ENCODE results near the gene SEC24D.
"Not testable (repeated sequence)": the region's sequence is repeated elsewhere in the genome, so short reads cannot be mapped to it uniquely, and the experiment has no call there.

SEC24D gene, protein sequence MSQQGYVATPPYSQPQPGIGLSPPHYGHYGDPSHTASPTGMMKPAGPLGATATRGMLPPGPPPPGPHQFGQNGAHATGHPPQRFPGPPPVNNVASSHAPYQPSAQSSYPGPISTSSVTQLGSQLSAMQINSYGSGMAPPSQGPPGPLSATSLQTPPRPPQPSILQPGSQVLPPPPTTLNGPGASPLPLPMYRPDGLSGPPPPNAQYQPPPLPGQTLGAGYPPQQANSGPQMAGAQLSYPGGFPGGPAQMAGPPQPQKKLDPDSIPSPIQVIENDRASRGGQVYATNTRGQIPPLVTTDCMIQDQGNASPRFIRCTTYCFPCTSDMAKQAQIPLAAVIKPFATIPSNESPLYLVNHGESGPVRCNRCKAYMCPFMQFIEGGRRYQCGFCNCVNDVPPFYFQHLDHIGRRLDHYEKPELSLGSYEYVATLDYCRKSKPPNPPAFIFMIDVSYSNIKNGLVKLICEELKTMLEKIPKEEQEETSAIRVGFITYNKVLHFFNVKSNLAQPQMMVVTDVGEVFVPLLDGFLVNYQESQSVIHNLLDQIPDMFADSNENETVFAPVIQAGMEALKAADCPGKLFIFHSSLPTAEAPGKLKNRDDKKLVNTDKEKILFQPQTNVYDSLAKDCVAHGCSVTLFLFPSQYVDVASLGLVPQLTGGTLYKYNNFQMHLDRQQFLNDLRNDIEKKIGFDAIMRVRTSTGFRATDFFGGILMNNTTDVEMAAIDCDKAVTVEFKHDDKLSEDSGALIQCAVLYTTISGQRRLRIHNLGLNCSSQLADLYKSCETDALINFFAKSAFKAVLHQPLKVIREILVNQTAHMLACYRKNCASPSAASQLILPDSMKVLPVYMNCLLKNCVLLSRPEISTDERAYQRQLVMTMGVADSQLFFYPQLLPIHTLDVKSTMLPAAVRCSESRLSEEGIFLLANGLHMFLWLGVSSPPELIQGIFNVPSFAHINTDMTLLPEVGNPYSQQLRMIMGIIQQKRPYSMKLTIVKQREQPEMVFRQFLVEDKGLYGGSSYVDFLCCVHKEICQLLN

DNA sequence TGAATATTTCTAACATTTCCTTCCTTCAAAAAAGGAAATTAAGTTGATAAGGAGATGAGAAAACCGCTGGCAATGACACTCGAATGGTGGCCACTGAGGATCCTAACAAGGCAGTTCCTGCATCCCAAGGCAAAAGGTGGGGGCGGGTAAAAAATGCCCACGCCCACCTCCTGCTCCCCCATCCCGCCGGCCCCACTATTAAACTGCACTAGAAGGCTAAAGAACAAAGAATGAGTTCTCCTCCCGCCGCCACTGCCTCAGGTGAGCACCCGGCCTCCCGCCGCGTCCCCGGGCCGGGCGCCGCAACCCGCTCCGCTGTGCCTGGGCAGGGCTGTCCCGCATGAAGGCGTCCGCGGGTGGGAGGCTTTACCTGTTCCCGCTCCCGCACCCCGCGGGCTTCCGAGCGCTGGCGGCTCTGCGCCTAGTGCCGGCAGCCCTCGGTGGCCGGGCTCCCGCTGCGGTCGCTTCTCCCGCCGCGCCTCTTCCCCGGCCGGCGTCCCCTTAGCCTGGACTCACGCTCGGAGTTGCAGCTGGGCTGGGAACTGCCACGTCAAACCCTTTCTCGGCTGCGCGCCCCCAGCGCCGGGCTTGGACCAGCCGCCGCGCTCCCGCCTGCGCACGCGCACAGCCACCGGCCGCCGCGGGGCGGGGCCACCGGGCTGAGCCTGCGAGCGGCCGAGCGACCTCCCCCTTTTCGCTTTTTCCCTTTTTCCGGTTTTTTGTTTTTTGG is at the start of gene SEC24D:
Gene SEC24D, minus strand, starts transcription at position 556 of the 730 bp plus-strand sequence. CDS start 2,430 bp downstream, outside the sequence.
- DNase-seq (ENCODE audit: low spot score): peak; percentile 85

DNA sequence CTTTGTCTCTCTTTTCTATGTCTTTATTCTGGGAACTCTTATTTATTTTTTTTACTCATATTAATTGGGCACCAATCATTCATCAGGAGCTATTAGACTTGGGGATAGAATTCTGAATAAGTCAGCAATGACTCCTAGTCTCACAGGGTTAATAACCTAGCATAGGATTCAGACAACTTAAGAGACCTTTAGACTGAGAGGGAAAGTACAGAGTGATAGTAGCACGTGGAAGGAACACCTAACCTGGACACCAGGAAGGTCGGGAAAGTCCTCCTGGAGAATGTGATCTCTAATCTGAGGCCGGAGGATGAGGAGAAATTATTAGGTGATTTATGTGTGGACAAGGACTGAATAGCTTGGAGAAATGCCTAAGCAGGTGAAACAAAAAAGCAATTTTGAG is 48.8 kb upstream of the SEC24D start:
- no peak for DNase-seq (ENCODE audit: low spot score)

DNA sequence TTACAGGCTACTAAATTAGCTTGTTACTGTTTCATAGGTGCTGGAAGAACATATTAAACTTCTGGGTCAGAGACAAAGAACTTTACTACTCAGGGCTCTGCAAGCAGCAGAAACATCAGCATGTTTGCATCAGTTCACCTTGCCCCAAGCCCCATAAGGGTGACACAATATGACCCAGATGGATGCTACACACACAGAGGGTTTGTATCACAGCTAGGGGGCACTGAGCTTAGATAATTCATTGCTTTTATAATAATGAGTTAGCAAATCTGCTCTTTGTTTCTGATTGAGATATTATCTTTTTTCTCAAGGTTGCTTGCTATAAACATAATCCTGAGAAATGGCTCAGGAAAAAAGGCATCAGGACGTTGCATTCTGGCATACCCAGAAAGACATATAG is 47.9 kb upstream of the SEC24D start:
- no peak for DNase-seq (ENCODE audit: low spot score)

DNA sequence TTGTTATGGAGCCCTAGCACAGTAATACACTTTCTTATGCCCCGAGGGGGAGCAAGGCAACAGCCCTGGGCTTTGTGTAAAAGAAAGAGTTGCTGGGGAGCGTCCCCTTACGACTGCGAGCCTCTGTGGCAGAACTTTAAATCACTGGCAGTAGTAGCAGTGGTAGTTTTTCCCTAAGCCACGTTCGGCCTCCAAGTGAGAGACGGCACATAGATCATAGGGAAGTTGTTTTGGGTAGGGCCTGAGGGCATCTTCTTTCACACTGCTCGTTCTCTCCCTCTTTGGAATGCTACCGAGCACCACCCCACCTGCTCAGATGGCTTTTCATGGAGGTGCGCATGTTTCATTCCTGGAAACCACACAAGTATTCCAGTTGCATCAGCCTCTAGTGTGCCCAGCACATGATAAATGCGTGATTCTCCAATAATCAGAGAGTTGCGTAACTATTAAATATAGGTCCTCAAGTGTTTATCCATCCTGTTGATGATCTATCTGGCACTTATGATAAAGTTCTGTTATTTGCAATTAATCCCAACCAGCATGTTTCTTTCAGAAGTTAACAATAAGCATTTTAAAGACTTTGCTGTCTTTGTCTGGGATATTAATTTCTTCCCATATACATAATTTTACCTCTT is 45.7 kb upstream of the SEC24D start:
- DNase-seq (ENCODE audit: low spot score): no peak

DNA sequence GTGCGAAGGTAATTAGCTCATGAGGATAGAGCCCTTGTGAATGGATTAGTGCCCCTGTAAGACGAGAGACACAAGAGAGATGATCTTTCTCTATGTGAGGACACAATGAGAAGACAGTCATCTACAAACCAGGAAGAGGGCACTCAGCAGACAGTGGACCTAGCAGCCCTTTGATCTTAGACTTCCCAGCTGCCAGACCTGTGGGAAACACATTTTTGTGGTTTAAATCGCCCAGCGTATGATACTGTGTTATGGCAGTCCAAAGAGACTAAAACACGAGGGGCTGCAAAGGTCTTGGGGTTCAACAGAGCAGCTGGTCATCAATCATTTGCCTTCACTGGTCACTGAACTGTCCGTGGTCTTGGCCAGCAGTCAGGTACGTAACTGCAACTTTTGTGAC is 43.5 kb upstream of the SEC24D start:
- no peak for DNase-seq (ENCODE audit: low spot score)

DNA sequence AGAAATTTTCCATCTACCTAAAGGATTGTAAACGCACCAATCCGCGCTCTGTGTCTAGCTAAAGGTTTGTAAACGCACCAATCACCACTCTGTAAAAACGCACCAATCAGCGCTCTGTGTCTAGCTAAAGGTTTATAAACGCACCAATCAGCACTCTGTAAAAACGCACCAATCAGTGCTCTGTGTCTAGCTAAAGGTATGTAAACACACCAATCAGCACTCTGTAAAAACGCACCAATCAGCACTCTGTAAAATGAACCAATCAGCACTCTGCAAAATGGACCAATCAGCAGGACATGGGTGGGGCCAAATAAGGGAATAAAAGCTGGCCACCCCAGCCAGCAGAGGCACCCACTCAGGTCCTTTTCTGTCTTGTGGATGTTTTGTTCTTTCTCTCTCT is 42.6 kb upstream of the SEC24D start:
- DNase-seq (ENCODE audit: low spot score): not testable (repeated sequence)

DNA sequence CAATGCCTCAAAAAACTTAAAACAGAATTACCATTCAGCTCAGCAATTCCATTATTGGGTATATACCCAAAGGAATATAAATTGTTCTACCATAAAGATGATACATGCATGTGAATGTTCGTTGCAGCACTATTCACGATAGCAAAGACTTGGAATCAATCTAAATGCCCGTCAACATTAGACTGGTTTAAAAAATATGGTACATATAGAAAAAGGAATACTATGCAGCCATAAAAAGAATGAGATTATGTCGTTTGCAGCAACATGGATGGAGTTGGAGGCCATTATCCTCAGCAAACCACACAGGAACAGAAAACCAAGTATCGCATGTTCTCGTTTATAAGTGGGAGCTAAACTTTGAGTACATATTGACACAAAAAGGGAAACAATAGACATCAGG is 41.9 kb upstream of the SEC24D start:
- no peak for DNase-seq (ENCODE audit: low spot score)

DNA sequence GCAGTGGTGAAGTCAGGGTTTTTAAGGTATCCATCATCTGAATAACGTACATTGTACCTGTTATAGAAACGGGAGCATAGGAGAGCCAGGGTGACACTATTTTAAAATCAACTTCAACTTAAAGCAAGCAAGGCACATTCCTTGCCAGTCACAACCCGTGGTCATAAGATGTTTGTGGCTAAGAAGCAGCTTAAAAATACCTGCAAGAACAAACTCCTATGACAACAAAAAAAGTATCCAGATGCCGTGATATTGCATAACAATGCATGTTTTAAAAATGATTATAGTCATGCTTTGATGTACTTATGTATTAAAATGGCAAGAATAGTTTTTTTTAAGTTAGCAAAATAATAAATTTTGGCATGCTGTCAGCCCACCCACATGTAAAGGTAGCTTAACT is 36.3 kb upstream of the SEC24D start:
- DNase-seq (ENCODE audit: low spot score): no peak

DNA sequence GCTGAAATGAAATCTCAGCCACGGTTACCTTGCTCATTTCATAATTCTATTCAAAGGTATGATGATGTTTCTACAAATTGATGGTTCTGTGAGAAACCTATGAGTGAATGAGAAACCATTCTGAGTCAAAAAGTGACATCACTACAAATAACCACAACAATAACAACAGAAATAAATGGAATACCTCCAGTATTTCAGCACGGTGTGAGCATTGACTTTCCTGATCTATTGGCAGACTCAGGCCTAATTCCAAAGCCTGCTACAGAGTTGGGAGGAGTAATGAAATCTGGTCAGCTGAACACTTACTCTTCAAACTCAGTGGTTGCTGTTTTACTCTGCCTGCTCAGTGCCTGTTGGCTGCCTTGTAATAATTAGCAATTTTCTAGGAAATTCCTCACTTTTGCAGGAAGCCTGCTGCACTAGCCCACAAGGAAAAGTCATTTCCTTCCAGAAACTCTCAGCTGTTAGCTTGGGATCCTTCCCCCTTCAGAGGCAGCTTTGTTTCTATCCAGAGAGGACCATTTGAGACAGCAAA is 33.9 kb upstream of the SEC24D start:
- no peak for DNase-seq (ENCODE audit: low spot score)

DNA sequence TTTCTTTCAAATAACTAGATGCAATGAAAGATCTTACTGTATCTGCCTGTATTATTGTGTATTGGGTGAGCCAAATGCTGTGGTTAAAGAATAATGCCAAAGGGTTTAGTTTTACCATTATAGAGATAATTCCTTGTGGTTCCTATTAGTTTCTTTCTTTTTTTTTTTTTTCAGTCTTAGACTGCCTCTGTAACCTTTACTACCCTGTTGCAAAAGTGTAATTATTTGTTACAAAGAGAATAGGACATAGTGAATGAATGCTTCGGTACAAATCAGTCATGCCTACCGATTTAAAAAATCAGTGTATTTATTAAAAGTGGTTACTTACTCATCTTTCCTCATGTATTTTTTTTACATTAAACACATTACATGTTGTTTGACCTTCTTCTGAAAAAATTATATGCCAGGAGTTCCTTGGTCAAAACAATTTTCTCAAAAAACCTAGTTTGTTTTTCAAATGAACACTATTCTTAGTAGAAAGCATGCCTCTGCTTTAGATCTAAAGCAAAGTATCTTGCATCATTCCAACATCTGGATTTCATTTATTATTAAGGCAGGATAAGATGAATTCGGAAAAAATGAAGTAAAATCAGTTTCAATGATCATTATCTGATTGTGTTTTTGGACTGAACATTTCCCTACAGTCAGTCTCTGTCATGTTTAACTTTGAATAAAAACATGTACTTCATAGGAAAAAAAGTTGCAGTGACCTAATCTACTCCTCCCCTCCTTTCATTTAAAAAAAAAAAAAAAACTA is 31.6 kb upstream of the SEC24D start:
- no peak for DNase-seq (ENCODE audit: low spot score)

DNA sequence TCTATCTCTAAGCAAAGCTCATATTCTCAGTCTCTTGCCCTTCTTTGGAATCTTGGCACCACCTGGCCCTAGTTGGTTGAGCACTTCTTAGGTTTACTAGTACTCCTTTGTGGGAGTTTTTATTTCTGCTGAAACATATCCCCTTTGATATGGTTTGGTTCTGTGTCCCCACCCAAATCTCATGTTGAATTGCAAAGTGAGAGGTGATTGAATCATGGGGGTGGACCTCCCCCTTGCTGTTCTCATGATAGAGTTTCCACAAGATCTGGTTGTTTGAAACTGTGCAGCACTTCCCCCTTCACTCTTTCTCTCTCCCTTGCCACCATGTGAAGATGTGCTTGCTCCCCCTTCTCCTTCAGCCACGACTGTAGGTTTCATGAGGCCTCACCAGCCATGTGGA is 30.5 kb upstream of the SEC24D start:
- DNase-seq (ENCODE audit: low spot score): no peak

DNA sequence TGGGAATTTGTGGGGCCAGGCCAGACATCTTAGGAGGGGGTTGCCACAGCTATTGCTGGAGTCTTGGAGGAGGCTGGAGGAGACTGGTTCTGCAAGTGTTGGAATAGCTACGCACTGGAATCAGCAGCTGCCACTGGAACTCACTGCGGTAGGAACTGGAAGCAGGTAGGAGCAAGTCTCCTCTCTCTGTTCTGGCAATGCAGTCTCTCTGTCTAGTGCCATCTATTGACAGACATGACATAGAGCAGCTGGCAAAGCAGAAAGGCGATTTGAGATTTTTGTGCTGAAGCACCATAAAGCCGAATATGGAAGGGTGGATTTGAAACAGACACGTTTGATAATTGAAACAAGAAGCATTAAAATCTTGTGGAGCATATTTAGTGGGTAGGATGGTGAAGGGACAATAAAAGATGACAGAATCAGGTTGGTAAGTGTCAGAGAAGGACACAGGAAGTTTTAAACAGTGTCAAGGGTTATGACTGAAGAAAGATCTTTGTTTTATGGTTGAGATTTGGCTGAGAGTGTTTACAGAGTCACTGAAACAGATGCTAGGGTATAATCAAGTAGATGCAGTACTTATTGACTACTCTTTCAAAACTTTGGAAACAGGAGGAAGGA is 29.3 kb upstream of the SEC24D start:
- DNase-seq (ENCODE audit: low spot score): peak; percentile 40

DNA sequence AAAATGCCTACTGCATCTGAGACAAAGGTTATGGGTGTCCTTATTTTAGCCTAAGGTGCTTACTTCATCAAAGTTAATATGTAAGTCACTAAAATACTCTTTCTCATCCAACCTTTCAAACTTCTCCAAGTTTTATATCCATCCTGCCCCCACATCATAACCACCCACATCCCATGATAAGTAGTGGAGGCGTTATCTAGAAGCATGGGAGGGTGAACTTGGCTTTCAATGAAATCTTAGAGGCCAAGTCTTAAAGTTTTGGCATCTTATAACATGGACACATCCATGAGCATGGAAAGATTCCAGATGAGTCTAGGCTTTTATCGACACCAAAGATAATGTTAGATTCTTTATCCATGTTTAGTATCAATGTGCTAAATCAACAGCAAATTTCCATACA is 22.9 kb upstream of the SEC24D start:
- no peak for DNase-seq (ENCODE audit: low spot score)

DNA sequence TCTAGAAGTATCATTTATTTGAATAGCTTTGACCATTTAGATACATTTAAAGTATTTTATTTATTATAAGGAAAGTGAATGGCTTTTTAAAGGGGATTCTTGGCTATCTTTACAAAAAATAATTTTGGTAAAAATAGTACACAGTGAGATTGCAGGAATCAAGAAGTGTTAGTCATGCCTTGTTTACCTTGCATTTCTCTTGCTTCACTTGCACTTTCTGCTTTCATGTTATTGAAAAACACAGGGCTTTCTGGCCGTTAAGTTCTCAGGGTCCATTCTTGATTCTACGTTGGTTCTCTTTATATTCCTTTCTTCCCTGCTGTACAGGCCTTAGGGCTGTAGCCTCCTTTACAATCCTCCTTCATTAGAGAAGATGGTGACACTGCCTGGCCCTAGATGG is 21.8 kb upstream of the SEC24D start:
- no peak for DNase-seq (ENCODE audit: low spot score)

DNA sequence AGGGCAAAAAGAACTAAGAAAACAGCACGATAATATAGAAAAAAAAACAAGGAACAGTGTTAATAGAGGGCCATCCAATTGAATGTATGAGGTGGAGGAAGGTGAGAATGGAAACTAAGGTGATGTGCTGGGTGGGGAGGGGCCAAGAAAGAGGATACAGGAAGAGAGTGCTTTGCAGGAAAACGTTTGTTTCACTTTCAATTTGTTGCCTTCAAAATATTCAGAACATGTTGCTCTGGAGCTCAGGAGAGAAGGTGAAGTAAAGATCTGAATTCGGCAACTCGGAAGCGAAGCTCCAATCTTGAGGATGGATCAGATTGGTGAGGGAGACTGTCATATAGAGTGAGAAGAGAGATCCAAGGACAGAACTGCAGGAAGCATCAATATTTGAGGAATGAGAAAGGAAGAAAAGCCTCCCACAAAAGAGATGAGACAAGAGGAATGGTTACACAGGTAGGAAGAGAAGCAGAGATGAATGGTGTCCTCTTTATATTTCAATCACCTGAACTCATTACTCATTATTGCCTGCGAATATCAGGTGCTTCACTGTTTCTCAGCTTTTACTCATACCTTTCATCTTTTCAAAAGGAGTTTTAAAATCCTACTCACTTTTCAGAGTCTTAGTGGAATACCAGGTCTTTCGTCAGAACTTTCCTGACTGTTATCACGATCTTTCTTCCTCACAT is 14.7 kb upstream of the SEC24D start:
- DNase-seq (ENCODE audit: low spot score): no peak

DNA sequence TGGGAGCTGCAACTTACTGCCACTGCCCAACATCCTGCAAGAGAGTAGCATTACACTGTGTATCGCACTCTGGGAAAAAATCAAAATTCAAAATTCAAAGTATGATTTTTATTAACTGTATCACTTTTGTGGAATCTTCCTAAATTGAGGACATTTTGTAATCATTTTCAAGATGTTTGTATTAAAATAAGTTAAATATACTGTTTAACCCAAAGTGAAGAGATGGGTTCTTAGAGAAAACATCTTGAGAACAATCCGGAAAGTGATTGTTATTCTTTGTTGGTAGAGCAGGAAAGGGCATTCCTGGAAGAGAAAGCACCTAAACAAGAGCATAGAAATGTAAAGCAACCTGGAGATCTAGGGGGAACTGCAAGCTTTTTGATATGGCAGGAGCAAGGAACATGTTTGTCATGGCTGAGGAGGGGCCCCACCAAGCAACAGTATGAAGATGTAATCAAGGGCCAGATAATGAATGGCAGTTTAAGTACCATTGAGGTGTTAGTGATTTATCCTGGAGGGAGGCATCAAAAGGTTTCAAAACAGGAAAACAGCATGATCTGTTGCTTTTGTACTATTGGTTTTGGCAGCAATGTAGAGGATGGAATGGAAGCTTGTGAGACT is 14.1 kb upstream of the SEC24D start:
- no peak for DNase-seq (ENCODE audit: low spot score)

DNA sequence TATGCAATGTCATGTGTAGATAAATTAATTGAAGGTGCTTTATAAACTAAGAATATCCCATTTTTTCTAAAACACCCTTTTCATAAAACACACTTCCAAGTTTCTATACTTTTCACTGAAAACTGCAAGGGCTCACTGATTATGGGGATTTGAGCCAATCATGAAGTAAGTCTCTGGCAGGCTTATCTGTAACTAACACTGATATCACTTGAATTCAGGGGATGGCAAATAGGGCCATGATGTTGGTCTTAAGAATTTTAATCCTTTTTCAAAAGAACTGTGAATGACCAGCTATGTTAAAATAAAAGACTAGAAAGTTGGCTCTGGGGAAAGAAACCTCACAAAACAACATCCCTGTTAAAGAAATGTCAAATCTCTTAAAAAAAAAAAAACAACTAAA is 13.0 kb upstream of the SEC24D start:
- no peak for DNase-seq (ENCODE audit: low spot score)

DNA sequence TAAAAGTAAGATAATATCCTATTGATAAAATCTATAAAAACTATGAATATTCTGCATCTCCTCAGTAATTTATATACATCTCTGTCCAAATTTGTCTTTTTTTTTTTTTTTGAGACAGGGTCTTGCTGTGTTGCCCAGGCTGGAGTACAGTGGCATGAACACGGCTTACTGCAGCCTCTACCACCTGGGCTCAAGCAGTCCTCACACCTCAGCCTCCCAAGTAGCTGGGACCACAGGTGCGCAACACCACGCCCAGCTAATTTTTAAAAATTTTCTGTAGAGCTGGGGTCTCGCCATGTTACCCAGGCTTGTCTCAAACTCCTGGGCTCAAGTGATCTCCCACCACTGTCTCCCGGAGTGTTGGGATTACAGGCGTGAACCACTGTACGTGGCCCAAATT is 12.3 kb upstream of the SEC24D start:
- no peak for DNase-seq (ENCODE audit: low spot score)

DNA sequence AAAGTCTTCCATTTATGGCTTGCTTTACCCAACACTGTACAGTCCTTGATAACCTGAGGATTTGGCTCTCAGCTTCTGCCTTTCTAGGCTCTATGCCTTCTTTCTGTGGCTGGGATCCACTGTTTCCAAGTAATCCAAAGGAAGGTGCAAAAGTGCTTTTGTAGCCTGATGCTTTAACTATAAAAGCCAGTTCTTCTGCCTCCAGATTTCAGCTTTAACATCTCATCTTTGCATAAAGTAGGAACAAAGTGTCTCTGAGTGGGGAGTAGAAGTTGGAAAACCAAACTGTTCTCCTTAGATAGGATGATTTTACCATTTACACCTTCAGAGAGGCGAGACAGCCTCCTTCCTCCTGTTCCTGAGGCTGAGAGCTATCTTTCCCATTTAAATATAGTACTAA is 11.1 kb upstream of the SEC24D start:
- no peak for DNase-seq (ENCODE audit: low spot score)

All from HuH-7 (cell line).